BJ (cell line): Measurements from ENCODE around the gene KCNK3. TPM values are rescaled to one million over a fixed set of nuclear protein-coding genes. Genes with fewer than 3 reads are reported as not detected.

Source experiments
- CTCF ChIA-PET: fragments of 350-600 bp; formaldehyde crosslinking; extraction: SDS; loops from one replicate; lab custom pipeline; 2021; ENCODE audit warnings: antibody characterized with exemption, inconsistent platforms; lab: Yijun Ruan, JAX
- POLR2A ChIA-PET: fragments of 300-600 bp; sonication (Branson Sonifier 250); formaldehyde crosslinking; extraction: SDS; loops from one replicate; lab custom pipeline; 2021; ENCODE audit warnings: antibody characterized with exemption; lab: Charles Lee
- DNase-seq: peaks from one replicate; pipeline ENCODE4 v3.0.0-alpha.2; 2011; ENCODE audit warnings: low read depth
- H3K27me3 ChIP-seq: 2 replicates; pipeline ENCODE4 v1.6.0; 2011; ENCODE audit warnings: low read length; ENCODE audit not compliant: control insufficient read depth, insufficient read depth
- H3K36me3 ChIP-seq: 2 replicates; pipeline ENCODE4 v1.5.1; 2011; ENCODE audit warnings: low read length; ENCODE audit not compliant: control insufficient read depth, insufficient read depth
- H3K4me3 ChIP-seq: 2 replicates; pipeline ENCODE4 v1.5.1; 2011; ENCODE audit warnings: low read depth, mild to moderate bottlenecking, control low read depth, low read length
- CTCF ChIP-seq: IDR thresholded peaks from 2 replicates; pipeline ENCODE4 v1.5.1; 2011; ENCODE audit warnings: low read depth, mild to moderate bottlenecking, control low read depth, inconsistent platforms, low read length, moderate library complexity; ENCODE audit not compliant: insufficient read depth
- polyA plus RNA-seq: library from polyadenylated mRNA; depleted of rRNA; stranded (reverse); fragments of >200 nt; gene quantifications from 2 replicates; pipeline ENCODE4 v1.2.3, GENCODE V29; 2011

Gene KCNK3
- polyA plus RNA-seq, 1 experiment, result 0.22 TPM

GRCh38 chr2:26767894-26768487 lies 75.5 kb downstream of the KCNK3 start:
- Histone ChIP-seq H3K4me3 (no peak overlapping the region), H3K36me3 (no peaks in the 10 kb centered on the region; the same call in 1 of the 2 replicates), H3K27me3 (no peaks in the 10 kb centered on the region)
- no peak for TF ChIP-seq CTCF
- DNase-seq, result no peak
- CTCF ChIA-PET, result no interaction called here
- POLR2A ChIA-PET, result no interaction called here

DNA sequence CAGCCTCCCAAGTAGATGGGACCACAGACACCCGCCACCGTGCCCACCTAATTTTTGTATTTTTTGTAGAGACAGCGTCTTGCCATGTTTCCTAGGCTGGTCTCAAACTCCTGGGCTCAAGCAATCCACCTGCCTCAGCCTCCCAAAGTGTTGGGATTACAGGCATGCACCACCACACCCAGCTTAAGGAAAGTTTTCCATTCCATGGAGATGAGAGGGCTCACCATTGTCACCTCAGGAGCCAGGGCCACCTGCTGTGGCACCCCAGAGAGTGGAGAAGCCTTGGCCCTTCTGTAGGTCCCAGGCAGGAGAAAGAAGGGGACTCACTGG lies 76.2 kb downstream of the KCNK3 start:
- Histone ChIP-seq H3K4me3 (no peak overlapping the region), H3K36me3 (no peaks in the 10 kb centered on the region; the same call in 1 of the 2 replicates), H3K27me3 (no peaks in the 10 kb centered on the region)
- no peak for DNase-seq
- ChIA-PET CTCF (no interaction called here), POLR2A (no interaction called here)
- no peak for TF ChIP-seq CTCF

DNA sequence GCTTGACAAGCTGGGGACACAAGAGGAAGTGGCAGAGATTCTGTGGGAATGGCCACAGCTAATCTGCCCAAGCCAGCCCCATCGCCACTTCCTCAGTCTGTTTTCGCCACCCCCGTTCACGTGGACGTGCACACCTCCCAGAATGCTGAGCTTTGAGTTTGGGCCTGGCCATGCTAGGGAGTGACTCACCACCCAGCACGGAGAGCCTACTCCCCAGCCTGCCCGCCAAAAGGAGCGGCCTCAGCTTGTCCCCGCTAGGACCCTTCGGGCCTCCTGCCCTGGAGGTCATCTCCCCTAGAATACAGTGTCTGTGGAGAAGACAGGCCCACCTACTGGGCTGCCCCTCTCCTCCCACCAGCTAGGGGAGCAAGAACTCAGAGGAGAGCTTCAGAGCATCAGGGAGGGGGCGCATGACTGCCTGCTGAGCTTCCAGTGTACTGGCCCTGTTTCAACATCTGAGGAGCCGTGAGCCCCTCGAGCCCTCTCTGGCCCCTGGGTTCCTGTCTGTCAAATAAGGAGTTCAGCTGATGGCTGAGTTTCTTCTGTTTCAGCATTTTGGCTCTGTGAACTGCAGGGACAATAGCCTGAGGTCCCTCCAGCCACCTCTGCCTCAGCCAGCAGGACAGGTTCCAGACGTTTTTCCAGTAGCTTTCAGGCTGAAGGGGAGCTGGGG lies 76.7 kb downstream of the KCNK3 start:
- DNase-seq, result no peak
- POLR2A ChIA-PET, result no interaction called here
- Histone ChIP-seq H3K27me3 (no peaks in the 10 kb centered on the region), H3K36me3 (peaks cover 4% of the 10 kb centered on the region; the same call in 1 of the 2 replicates), H3K4me3 (no peak overlapping the region)
- CTCF ChIA-PET, result no interaction called here
- 0 out of 2 replicates have a peak, but pooled peaks have one; percentile 1 for TF ChIP-seq CTCF

- peaks cover 22% of the 10 kb centered on the region for H3K36me3 ChIP-seq
- ChIA-PET POLR2A (interaction anchor here (0.6 kb wide), 1 partner anchor 251 kb away, joined by 4 read pairs; no protein-coding TSS in a partner anchor), CTCF (interaction anchor here (0.7 to 1.6 kb wide), 5 partner anchors 8 to 444 kb away, joined by 3 to 5 read pairs (median 3); no protein-coding TSS in a partner anchor)
- peak; percentile 44 for DNase-seq
- peak; percentile 51 for TF ChIP-seq CTCF
- H3K27me3 ChIP-seq, result no peaks in the 10 kb centered on the region
- no peak overlapping the region for H3K4me3 ChIP-seq
Measured at GRCh38 chr2:26770986-26771586, 78.6 kb downstream of the KCNK3 start.
